Activated CD4-positive, alpha-beta T cell treated with anti-CD3 and anti-CD28 coated beads for 48 hours (primary cell): ENCODE results near the gene ZBTB8OS.
A peak's percentile ranks its signal among the peaks of the same experiment; 100 is the strongest.
"Not testable (repeated sequence)": the region's sequence is repeated elsewhere in the genome, so short reads cannot be mapped to it uniquely, and the experiment has no call there.

Experiments used
- DNase-seq: peaks from one replicate; pipeline ENCODE4 v3.0.0-alpha.2; 2020

The ZBTB8OS gene

DNA sequence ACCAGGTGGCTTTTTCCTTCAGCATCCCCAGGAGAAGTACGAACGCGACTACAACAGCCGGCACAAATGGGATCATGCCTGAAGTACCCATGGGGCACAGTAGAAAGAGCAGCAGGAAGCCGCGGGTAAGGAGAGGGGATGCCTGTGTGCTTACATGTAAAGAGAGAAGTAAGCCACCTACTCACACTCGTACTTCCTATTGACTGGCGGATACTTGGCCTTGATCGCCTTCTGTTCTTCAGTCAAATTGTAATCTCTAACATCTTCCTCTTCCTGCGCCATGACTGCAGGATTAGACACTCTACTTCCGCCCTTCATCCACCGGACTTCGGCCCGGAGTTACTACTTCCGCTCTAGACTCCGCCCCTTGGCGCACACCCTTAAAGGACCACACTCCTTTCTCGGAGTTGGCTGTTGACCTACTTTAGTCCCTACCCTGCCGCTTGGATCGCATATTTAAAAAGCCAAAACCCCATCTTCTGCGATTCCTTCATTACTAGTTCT is at the start of gene ZBTB8OS:
ZBTB8OS (minus strand) TSS at position 303 of the 504 bp plus-strand sequence; CDS start at position 282, 21 bp downstream.
- DNase-seq, result peak; percentile 91

GRCh38 chr1:32696996-32697395 is 46.6 kb upstream of the ZBTB8OS start:
- not testable (repeated sequence) for DNase-seq

DNA sequence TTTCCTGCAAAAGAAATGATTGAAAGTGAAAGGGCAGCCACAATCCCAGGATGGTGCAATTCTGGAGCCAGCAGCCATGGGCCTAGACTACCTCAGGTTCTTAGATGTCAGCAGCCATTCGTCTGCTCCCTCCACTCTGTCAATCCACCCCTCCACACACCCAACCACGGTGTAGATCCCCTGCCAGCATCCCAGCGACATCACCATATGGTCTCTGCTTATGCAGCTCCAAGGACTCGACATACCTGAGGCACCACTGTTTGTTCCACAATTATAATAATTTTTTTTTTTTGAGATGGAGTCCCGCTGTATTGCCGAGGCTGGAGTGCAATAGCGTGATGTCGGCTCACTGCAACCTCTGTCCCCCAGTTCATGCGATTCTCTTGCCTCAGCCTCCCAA is 45.7 kb upstream of the ZBTB8OS start:
- no peak for DNase-seq

GRCh38 chr1:32695098-32695904 is 45.0 kb upstream of the ZBTB8OS start:
- DNase-seq, result no peak

- no peak for DNase-seq
Observed at GRCh38 chr1:32693455-32694174, 43.3 kb upstream of the ZBTB8OS start.

- no peak for DNase-seq
Observed at GRCh38 chr1:32686387-32686786, 36.0 kb upstream of the ZBTB8OS start.

DNA sequence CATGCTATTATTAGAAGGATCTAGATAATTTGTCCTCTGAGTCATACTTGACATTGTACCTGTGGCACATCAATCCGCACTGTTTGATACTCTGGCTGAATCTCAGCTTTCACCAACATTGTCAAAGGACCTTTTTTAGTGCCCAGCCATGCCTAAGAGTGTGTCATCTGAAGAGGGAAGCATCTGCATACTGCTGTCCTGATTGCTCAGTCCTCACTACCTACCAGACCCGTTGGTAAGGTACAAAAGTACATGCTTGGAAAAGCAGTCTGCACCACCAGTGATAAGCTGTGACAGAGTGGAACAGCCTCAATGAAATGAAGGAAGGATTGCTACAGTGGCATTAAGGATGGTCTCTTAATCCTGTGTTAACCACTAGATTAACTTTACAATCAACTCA is 35.1 kb upstream of the ZBTB8OS start:
- no peak for DNase-seq

DNA sequence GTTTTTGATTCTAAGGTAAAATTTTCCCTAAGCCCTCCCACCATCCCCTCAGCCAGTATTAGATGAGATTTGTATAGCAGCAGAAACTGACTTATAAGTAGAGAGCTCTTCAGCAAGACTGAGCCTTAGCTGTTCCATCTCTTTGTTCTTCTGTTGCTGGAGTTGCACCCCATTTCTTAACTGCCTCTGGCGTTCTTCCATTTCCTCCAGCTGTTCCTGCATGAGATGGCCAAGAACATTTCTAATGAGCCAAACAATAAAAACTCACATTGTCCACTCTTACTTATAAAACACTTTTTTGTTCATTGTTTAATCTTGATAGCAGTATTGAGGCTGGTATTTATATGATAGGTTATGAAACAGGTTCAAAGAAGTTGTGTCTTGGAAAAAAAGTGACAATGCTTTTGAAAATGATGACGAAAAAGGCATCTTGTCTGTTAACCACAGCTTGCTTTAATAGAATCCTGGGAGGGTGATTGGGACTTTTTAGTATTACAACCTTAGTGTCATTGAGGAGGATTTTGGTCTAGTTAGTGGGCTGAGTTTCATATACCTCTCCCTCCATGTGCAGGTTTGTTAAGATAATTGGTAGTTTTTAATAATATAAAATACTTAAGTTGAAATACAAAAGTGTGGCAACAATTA is 33.9 kb upstream of the ZBTB8OS start:
- DNase-seq, result no peak

DNA sequence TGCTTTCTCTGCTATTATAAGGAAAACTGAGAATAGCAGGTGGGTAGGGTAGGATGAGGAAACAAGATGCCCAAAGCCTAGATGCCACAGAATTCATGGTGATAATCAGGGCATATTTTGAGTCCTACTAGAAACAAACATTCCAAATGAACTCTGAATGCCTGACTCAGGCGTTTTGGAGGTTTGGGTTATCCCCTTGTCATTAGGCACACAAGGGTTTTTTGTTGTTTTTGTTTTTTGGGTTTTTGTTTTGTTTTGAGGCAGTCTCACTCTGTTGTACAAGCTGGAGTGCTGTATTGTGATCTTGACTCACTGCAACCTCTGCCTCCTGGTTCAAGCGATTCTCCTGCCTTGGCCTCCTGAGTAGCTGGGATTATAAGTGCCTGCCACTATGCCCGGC is 33.0 kb upstream of the ZBTB8OS start:
- DNase-seq, result no peak

- no peak for DNase-seq
Observed at GRCh38 chr1:32681999-32682398, 31.6 kb upstream of the ZBTB8OS start.

DNA sequence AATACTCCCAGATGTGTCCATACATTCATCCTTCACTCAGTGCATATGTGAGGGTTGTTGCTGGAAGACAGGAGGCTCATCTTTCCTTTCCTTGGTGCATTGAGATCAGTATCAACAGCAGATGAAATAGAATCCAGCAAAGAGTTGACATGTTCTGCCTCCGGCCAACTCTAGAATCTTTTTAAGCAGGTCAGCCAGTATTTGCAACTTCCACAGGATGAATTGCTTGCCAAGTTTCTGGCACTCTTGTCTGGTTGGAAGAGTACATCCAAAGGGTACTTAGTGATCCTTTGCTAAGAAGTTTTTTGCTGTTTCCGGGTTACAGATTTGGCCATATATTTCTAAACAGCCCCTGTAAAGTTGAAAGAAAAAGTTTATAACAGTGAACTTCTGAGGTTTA is 31.2 kb upstream of the ZBTB8OS start:
- DNase-seq, result no peak

GRCh38 chr1:32680642-32681041 is 30.3 kb upstream of the ZBTB8OS start:
- no peak for DNase-seq

DNA sequence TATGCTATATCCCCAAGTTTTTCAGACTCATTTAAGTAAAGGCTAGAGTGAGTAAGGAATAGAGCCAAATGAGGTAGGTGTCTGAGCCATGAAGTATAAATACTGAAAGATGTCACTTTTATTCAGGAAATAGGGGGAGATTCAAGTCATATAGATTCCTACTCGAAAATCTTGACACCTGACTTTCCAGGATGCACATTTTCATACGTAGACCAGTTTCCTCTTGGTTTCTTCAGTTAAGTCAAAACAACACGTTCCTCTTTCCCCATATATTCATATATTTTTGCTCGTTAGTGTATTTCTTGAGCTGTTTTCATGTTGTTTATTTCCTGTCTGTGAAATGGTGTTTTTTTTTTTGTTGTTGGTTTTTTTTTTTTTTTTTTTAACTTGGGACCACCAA is 29.6 kb upstream of the ZBTB8OS start:
- DNase-seq, result not testable (repeated sequence)

- DNase-seq, result no peak
Observed at GRCh38 chr1:32676945-32677344, 26.6 kb upstream of the ZBTB8OS start.

GRCh38 chr1:32668716-32669115 is 18.4 kb upstream of the ZBTB8OS start:
- not testable (repeated sequence) for DNase-seq

DNA sequence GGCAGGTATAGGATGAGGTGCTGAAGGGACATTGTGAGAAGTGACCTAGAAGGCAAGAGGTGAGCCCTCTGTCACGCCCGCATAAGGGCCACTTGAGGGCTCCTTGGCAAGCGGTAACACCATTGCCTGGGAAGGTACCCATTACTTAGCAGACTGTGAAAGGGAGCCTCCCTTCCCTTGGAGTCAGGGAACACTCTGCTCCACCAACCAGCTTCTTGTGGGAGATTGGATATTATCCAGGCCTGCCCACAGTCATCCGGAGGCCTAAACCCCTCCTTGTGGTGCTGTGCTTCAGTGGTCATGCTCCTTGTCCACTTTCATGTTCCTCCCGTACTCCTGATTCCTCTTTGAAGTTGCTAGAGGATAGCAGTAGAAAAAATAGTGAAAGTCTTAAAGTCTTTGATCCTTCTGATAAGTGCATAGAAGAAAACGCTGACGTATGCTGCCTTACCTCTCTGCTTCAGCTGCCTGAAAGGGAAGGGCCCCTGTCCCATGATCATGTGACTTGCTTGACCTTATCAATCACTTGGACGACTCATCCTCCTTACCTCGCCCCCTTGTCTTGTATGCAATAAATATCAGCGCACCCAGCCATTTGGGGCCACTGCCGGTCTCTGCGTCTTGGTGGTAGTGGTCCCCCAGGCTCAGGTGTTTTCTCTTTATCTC is 16.7 kb upstream of the ZBTB8OS start:
- no peak for DNase-seq

DNA sequence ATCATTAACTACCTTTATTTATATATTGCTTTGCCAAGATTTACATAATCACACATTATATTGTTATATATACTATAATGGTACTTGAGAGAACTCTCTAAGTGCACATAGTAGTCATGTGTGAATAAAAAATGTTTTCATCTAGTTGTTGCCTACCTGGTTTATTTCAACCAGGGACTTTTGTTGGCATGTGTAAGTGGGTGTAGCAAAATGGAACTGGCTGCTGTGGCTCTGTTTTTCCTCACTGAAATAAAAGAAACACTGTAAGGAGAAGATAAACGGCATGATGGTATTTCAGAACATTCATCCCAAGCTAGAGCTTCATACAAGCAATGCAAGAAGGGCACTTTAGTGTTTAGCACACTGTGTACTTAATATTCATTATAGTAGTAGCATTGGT is 15.6 kb upstream of the ZBTB8OS start:
- no peak for DNase-seq

DNA sequence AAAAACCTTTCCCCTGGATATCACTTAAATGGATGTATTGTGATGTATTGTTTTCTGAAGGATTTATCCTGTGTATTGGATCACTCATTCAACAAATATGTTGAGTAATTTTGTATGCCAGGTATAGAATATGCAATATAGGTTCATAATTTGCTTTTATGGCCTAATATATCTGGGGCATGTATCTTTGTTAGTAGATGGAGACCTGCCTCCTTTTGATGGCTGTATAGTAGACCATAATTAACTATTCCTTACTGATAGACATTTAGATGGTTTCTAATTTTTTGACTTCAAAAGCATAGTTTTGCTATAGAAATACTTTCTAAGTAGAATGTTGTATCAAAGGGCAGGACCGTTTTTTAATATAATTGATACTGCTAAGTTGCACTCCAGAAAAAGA is 9.2 kb upstream of the ZBTB8OS start:
- DNase-seq, result no peak

DNA sequence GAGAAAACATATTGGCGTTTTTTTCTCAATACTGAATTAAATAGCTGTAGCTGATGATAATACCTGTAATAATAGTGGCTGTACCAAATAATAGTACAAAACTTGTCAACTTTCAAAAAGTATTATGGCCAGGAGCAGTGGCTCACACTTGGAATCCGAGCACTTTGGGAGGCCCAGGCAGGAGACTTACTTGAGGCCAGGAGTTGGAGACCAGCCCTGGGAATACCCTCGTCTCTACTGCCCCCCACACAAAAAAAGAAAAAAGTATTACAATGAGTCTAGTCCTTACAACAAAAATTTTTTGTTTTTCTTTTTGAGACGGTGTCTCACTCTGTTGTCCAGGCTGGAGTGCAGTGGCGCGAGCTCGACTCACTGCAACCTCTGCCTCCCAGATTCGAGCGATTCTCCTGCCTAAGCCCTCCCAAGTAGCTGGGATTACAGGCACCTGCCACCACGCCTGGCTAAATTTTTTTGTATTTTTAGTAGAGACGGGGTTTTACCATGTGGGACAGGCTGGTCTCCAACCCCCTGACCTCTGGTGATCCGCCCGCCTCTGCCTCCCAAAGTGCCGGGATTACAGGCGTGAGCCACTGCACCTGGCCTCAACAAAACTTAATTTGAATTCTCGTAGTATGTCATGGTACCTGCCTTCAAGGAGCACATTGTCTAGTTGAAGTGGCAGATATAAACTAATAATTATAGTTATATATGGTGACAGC is 2.1 kb upstream of the ZBTB8OS start:
- no peak for DNase-seq

DNA sequence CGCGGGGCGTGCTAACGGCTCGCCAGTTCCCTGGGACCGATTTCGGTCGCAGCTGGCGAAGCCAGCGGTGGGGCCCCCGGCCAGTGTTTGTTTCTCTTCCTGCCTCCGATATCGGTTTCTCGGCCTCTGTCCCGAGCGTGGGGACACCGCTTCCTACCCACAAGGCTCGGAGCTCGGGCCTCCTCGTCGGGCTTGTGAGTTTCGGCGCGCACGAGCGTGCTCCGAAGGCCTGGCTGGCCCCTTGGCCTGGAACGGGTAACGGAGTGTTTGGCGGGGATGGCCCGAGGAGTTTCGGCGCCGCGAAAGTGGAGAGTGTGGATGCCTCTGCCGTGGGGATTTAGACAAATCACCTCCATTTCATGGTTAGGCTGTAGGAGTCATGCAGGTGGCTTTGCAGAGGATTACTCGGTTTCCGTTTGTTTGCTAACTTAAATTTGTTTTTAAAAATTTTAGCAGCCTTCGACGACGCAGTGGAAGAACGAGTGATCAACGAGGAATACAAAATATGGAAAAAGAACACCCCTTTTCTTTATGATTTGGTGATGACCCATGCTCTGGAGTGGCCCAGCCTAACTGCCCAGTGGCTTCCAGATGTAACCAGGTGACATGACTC is 1.2 kb upstream of the ZBTB8OS start:
- DNase-seq, result no peak

DNA sequence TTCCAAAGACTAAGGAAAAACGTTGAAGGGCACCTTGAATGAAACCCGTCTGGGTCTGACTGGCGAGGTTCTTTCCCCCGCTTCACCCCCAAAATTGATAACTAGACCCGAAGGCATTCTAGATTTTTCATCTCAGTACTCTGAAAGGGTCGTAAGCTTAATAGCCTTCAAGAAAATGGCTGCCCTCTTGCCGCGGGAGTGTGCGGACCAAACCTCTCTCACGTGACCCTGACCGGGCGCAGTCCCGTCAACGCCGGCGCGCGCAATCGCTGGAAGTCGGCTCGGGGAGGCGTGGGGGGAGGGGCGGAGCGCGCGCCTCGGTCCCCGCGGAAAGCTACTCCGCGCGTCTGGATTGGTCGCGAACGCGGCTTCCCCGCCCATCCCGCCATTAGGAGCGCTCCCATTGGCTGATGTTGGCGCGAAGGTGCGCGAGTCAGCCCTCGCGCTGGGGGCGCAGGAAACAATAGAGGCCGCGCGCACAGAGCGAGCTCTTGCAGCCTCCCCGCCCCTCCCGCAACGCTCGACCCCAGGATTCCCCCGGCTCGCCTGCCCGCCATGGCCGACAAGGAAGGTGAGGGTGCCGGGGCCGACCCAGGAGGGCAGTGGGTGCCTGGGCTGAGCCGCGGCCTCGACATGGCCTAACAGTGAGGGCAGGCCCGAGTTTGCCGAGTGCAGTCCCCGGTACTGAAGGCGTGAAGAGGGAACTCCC is 556 bp upstream of the ZBTB8OS start, which contains the start of gene RBBP4:
RBBP4 (plus strand) TSS at position 457 of the 709 bp plus-strand sequence; CDS start at position 556, 99 bp downstream.
- DNase-seq, result peak; percentile 99
